ENCODE results near the gene TMEM41B. TPM values are rescaled to one million over a fixed set of nuclear protein-coding genes. Genes with fewer than 3 reads are reported as not detected.

The TMEM41B gene
- total and polyA plus RNA-seq, 2 of the 8 experiments (the other 6 are each of a cell fraction or from before 2014, with no cell fraction given), result 24.3 to 50.1 TPM

- H2BK15ac ChIP-seq (ENCODE audit: low read length), result no peak overlapping the region
- no peak overlapping the region for H3K4ac ChIP-seq (replicated peaks; ENCODE audit: insufficient read length, low read depth, low read length)
- H3K27ac ChIP-seq (ENCODE audit: low read depth, low read length), result no peak overlapping the region
- no peak overlapping the region for H3K18ac ChIP-seq (ENCODE audit: extremely low read depth, low read length)
- no peak overlapping the region for H4K8ac ChIP-seq (ENCODE audit: extremely low read depth, insufficient read depth, low read length)
- H3K79me1 ChIP-seq (ENCODE audit: low read depth, low read length), result no peaks in the 10 kb centered on the region; the same call in 1 of the 2 replicates
- no peak overlapping the region for H2BK120ac ChIP-seq (replicated peaks; ENCODE audit: low read depth, low read length)
- H2AFZ ChIP-seq (ENCODE audit: low read length), result no peak overlapping the region
- H4K91ac ChIP-seq (replicated peaks; ENCODE audit: insufficient read length, low read length), result no peak overlapping the region
- CTCF ChIA-PET (ENCODE audit: partially characterized antibody), result interaction anchor here (0.6 to 1.0 kb wide), 3 partner anchors 101 to 1131 kb away, joined by 3 to 6 read pairs (median 3); no protein-coding TSS in a partner anchor
- H2BK12ac ChIP-seq (ENCODE audit: low read depth, low read length), result no peak overlapping the region
- H3K9ac ChIP-seq (replicated peaks in 1 of 4; ENCODE audit: extremely low read depth in 1 of 4, low read depth in 3 of 4, low read length in 3 of 4), result no peak overlapping the region
- no peak overlapping the region for H2AK5ac ChIP-seq (ENCODE audit: low read depth, low read length)
- no peak overlapping the region for H4K5ac ChIP-seq (ENCODE audit: insufficient read length, low read depth, low read length)
- no peak for FAIRE-seq
- peaks cover 0 to 4% (median 0%) of the 10 kb centered on the region in 4 experiments; a peak in 1 of 8 replicates for H3K36me3 ChIP-seq (ENCODE audit: control insufficient read depth in 2 of 4, insufficient read depth in 4 of 4, low read length in 3 of 4)
- no peaks in the 10 kb centered on the region for H3K9me3 ChIP-seq (ENCODE audit: insufficient read depth in 2 of 2, low read depth in 1 of 2, low read length in 1 of 2)
- H3K27me3 ChIP-seq (replicated peaks in 1 of 4; ENCODE audit: control insufficient read depth in 3 of 4, extremely low read depth in 1 of 4, insufficient read depth in 3 of 4, low read length in 3 of 4), result no peaks in the 10 kb centered on the region
- H3K23ac ChIP-seq (ENCODE audit: insufficient read length), result no peak overlapping the region
- no peak overlapping the region for H2BK5ac ChIP-seq (ENCODE audit: low read depth, low read length)
- TF ChIP-seq TCF12 (IDR thresholded peaks at IDR 0.05; ENCODE audit: low read depth, low read length) (no peak), NANOG (IDR thresholded peaks at IDR 0.05; ENCODE audit: insufficient read depth, low read depth, low read length, poor library complexity, severe bottlenecking) (no peak), FOSL1 (IDR thresholded peaks at IDR 0.05; ENCODE audit: insufficient read depth, low read depth, low read length) (no peak), BRCA1 (IDR thresholded peaks at IDR 0.05; ENCODE audit: low read depth, low read length) (no peak), ATF3 (IDR thresholded peaks at IDR 0.05; ENCODE audit: insufficient read depth, low read depth, low read length) (no peak), RFX5 (IDR thresholded peaks at IDR 0.05; ENCODE audit: borderline replicate concordance, low read depth, low read length) (no peak), CTCF (IDR thresholded peaks at IDR 0.05; ENCODE audit: control extremely low read depth in 1 of 3, insufficient read depth in 1 of 3, low read depth in 1 of 3, low read length in 3 of 3) (no peak), SP4 (IDR thresholded peaks at IDR 0.05; ENCODE audit: low read length) (no peak), CEBPB (IDR thresholded peaks at IDR 0.05; ENCODE audit: low read depth, low read length) (no peak), SP1 (IDR thresholded peaks at IDR 0.05; ENCODE audit: low read depth, low read length) (no peak), GTF2F1 (IDR thresholded peaks at IDR 0.05; ENCODE audit: borderline replicate concordance, low read depth, low read length) (no peak)
- H3K4me2 ChIP-seq (ENCODE audit: insufficient read depth in 1 of 2, low read depth in 2 of 2, low read length in 2 of 2), result no peak overlapping the region
- peaks cover 0 to 3% of the 10 kb centered on the region in 2 experiments for H4K20me1 ChIP-seq (replicated peaks in 1 of 2; ENCODE audit: control insufficient read depth in 1 of 2, insufficient read depth in 2 of 2, low read length in 2 of 2)
- H3K14ac ChIP-seq (ENCODE audit: insufficient read length), result no peak overlapping the region
- H3K23me2 ChIP-seq (ENCODE audit: low read depth, low read length), result peaks cover 2% of the 10 kb centered on the region; the same call in 1 of the 2 replicates
- POLR2A ChIA-PET (ENCODE audit: partially characterized antibody), result interaction anchor here (0.7 to 1.4 kb wide), 2 partner anchors 80 to 189 kb away, joined by 3 to 4 read pairs; partner anchors contain the start of gene IPO7
- 92% methylated on average over 3 of the region's 3 CpGs; no CpG with 5 or more reads in 1 of the 2 experiments for WGBS, 2 experiments (ENCODE audit: extremely low coverage in 1 of 2, insufficient coverage in 1 of 2, insufficient read length in 1 of 2, insufficient replicate concordance in 2 of 2, low coverage in 1 of 2, low lambda C conversion rate in 2 of 2, missing lambda C conversion rate in 1 of 2)
- no peak overlapping the region for H3K56ac ChIP-seq (replicated peaks; ENCODE audit: insufficient read length, low read depth, low read length)
- peaks cover 0 to 70% of the 10 kb centered on the region in 2 experiments; a peak in 3 of 4 replicates for H3K79me2 ChIP-seq (ENCODE audit: control insufficient read depth in 1 of 2, insufficient read depth in 2 of 2, low read length in 2 of 2)
- DNase-seq (ENCODE audit: low read depth in 1 of 2, low spot score in 2 of 2), result no peak
- no peak overlapping the region for H2BK20ac ChIP-seq (ENCODE audit: low read length)
- 0 out of 7 replicates have a peak, but pooled peaks cover 0 to 2% (median 0%) of the 10 kb centered on the region in 4 experiments for H3K4me1 ChIP-seq (replicated peaks in 1 of 4; ENCODE audit: control insufficient read depth in 3 of 4, insufficient read depth in 4 of 4, low read length in 3 of 4)
- no peak overlapping the region for H3K4me3 ChIP-seq (ENCODE audit: extremely low read depth in 1 of 4, insufficient read depth in 2 of 4, low read depth in 3 of 4, low read length in 4 of 4)
Observed at GRCh38 chr11:9304178-9304577, 10.2 kb downstream of the TMEM41B start.

All from H1 (cell line).